GM19438 (cell line): Measurements from ENCODE around the gene PPME1.

Experiments used
- ATAC-seq: cut with Tn5 transposase; IDR thresholded peaks from one replicate; pipeline ENCODE4 v1.9.1; 2021; ENCODE audit warnings: low read depth; ENCODE audit not compliant: unreplicated experiment

The PPME1 gene

GRCh38 chr11:74221816-74222215, 50.7 kb downstream of the PPME1 start:
- no peak for ATAC-seq

- no peak for ATAC-seq
These were observed 54.5 kb downstream of the PPME1 start for GRCh38 chr11:74225565-74225964.

- ATAC-seq, result no peak
These were observed 55.8 kb downstream of the PPME1 start for GRCh38 chr11:74226907-74227306.

- no peak for ATAC-seq
These were observed 61.3 kb downstream of the PPME1 start for GRCh38 chr11:74232311-74232950.

GRCh38 chr11:74233683-74234082, 62.6 kb downstream of the PPME1 start:
- ATAC-seq, result no peak

- no peak for ATAC-seq
These were observed 64.0 kb downstream of the PPME1 start for GRCh38 chr11:74235121-74235520.

- ATAC-seq, result no peak
These were observed 66.5 kb downstream of the PPME1 start for GRCh38 chr11:74237541-74237940.

GRCh38 chr11:74238243-74238642, 67.2 kb downstream of the PPME1 start:
- no peak for ATAC-seq

- ATAC-seq, result no peak
These were observed 77.4 kb downstream of the PPME1 start for GRCh38 chr11:74248469-74248868.

GRCh38 chr11:74249496-74249895, 78.4 kb downstream of the PPME1 start:
- ATAC-seq, result no peak

- ATAC-seq, result no peak
These were observed 82.3 kb downstream of the PPME1 start for GRCh38 chr11:74253361-74253760.

GRCh38 chr11:74255741-74256375, 84.8 kb downstream of the PPME1 start:
- ATAC-seq, result no peak

GRCh38 chr11:74256378-74257133, 85.5 kb downstream of the PPME1 start:
- no peak for ATAC-seq

GRCh38 chr11:74257959-74258553, 87.0 kb downstream of the PPME1 start:
- no peak for ATAC-seq

GRCh38 chr11:74262725-74263124, 91.6 kb downstream of the PPME1 start:
- no peak for ATAC-seq

GRCh38 chr11:74265256-74265655, 94.2 kb downstream of the PPME1 start:
- no peak for ATAC-seq

GRCh38 chr11:74267014-74267413, 95.9 kb downstream of the PPME1 start:
- no peak for ATAC-seq

GRCh38 chr11:74268456-74268855, 97.4 kb downstream of the PPME1 start:
- ATAC-seq, result no peak

- ATAC-seq, result no peak
These were observed 98.2 kb downstream of the PPME1 start for GRCh38 chr11:74269161-74269811.

- no peak for ATAC-seq
These were observed 101.2 kb downstream of the PPME1 start for GRCh38 chr11:74272276-74272675.

GRCh38 chr11:74276581-74276980, 105.5 kb downstream of the PPME1 start:
- ATAC-seq, result no peak
